SW480 (cell line): Measurements from ENCODE around the gene SUSD6.

Experiments used
- DNase-seq: peaks from one replicate; pipeline ENCODE4 v3.0.0-alpha.2; 2016; ENCODE audit warnings: low spot score

The SUSD6 gene

GRCh38 chr14:69760810-69761209 is 149.4 kb downstream of the SUSD6 start:
- DNase-seq = no peak

DNA sequence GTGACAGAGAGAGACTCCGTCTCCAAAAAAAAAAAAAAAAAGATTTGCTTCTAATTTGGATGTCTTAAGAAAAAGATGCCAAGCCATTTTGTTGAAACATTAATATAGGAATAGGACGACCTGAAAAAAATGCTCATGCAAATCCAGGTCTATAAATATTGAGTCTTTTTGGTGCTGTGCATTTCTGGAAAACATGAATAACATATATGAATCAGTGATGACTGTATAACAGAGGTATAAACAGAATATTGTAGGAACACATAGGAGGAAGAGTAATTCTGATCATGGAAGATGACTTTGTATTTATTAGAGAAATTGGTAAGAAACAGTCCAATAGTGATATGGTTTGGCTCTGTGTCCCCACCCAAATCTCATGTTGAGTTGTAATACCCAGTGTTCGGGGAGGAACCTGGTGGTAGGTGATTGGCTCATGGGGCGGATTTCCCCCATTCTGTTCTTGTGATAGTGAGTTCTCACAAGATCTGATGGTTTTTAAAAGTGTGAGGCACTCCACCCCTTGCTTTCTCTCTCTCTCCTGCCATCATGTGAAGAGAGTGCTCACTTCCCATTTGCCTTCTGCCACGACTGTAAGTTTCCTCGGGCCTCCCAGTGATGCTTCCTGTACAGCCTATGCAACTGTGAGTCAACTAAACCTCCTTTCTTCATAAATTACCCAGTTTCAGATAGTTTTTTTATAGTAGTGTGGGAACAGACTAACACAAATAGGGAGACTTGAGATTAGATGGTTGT is 152.5 kb downstream of the SUSD6 start:
- DNase-seq = no peak
